K562 (cell line): ENCODE results near the gene GABRD. TPM values are rescaled to one million over a fixed set of nuclear protein-coding genes. Genes with fewer than 3 reads are reported as not detected.

Source experiments
- ATAC-seq: fragments of 200-7000 bp; cut with Tn5 transposase; 3 replicates; pipeline ENCODE4 v1.9.1; 2020; ENCODE audit warnings: moderate library complexity
- BruUV-seq: library from RNA; stranded (reverse); fragments of 400-500 nt; replicated peaks from 2 replicates; lab custom pipeline; 2021; lab: Mats Ljungman, UMichigan
- CTCF ChIA-PET: fragments of 300-600 bp; formaldehyde crosslinking; extraction: SDS; loops from one replicate; lab custom pipeline; 2021; ENCODE audit warnings: low intra/inter-chr PET ratio; lab: Yijun Ruan, JAX
- POLR2A ChIA-PET: fragments of 300-600, 350-650 bp; sonication (Branson Sonifier 250); formaldehyde crosslinking; extraction: SDS; loops from one replicate; lab custom pipeline; 2021; ENCODE audit warnings: antibody characterized with exemption, inconsistent platforms; lab: Yijun Ruan, JAX
- DNase-seq, 4 experiments: peaks; one replicate each; pipeline versions ENCODE4 v3.0.0 to v3.0.0-alpha.2; 2011 to 2018; ENCODE audit warnings: low spot score in 3 of 4, mixed read lengths in 3 of 4; ENCODE audit errors: extremely low read depth in 1 of 4
- FAIRE-seq: peaks from 2 replicates; lab custom pipeline; 2011; peaks lifted over from hg19 to GRCh38; lab: Jason Lieb, UNC
- H2AFZ ChIP-seq: 2 replicates; pipeline ENCODE4 v1.6.0; 2011; ENCODE audit warnings: low read depth, low read length, control low read depth, inconsistent platforms
- H3K27ac ChIP-seq: fragments of 200-600 bp; 3 replicates; pipeline ENCODE4 v1.8.0; 2011; ENCODE audit warnings: low read depth, mild to moderate bottlenecking, control low read depth, inconsistent platforms, low read length, moderate library complexity, mixed read lengths; ENCODE audit errors: extremely low read depth
- H3K27me3 ChIP-seq, 2 experiments: fragments of 300-600 bp in 1 of 2; 2 replicates in 1 of 2; 3 replicates in 1 of 2; pipeline versions ENCODE4 v1.6.0 to v1.8.0; 2011; ENCODE audit warnings: inconsistent platforms in 2 of 2, low read length in 2 of 2, mild to moderate bottlenecking in 1 of 2, mixed read lengths in 1 of 2, moderate library complexity in 1 of 2; ENCODE audit not compliant: control insufficient read depth in 2 of 2, insufficient read depth in 2 of 2
- H3K36me3 ChIP-seq: fragments of 300-600 bp; 3 replicates; pipeline ENCODE4 v1.8.0; 2011; ENCODE audit warnings: mild to moderate bottlenecking, low read length, inconsistent platforms; ENCODE audit not compliant: control insufficient read depth, insufficient read depth
- H3K4me1 ChIP-seq, 2 experiments: fragments of 200-600 bp in 1 of 2; replicated peaks in 1 of 2; 2 replicates in 1 of 2; 3 replicates in 1 of 2; pipeline versions ENCODE4 v1.5.1 to v1.8.0; 2011; ENCODE audit warnings: inconsistent platforms in 2 of 2, low read length in 2 of 2, mild to moderate bottlenecking in 1 of 2, mixed read lengths in 1 of 2, moderate library complexity in 1 of 2; ENCODE audit not compliant: control insufficient read depth in 2 of 2, insufficient read depth in 2 of 2
- H3K4me2 ChIP-seq: 2 replicates; pipeline ENCODE4 v1.6.1; 2011; ENCODE audit warnings: low read length, control low read depth, inconsistent platforms, mixed read lengths; ENCODE audit not compliant: insufficient read depth
- H3K4me3 ChIP-seq: fragments of 200-600 bp; sonication (generic), shearing (Covaris generic); 2 replicates; pipeline ENCODE4 v1.5.1; 2016; ENCODE audit warnings: control low read depth, inconsistent platforms
- H3K79me2 ChIP-seq: fragments of 200-600 bp; 3 replicates; pipeline ENCODE4 v1.8.0; 2011; ENCODE audit warnings: low read length, inconsistent platforms; ENCODE audit not compliant: control insufficient read depth, insufficient read depth
- H3K9ac ChIP-seq, 2 experiments: 2 replicates each; pipeline versions ENCODE4 v1.6.0 to v1.6.1; 2011; ENCODE audit warnings: low read depth in 2 of 2, low read length in 2 of 2, control low read depth in 1 of 2, inconsistent platforms in 1 of 2, mild to moderate bottlenecking in 1 of 2, mixed read lengths in 1 of 2; ENCODE audit not compliant: insufficient read depth in 1 of 2
- H3K9me1 ChIP-seq: one replicate; pipeline ENCODE4 v1.6.0; 2011; ENCODE audit warnings: inconsistent platforms, mild to moderate bottlenecking, low read length, moderate library complexity; ENCODE audit not compliant: control insufficient read depth, insufficient read depth
- H3K9me3 ChIP-seq: replicated peaks from 2 replicates; pipeline ENCODE4 v1.5.1; 2011; ENCODE audit warnings: low read depth, low read length, inconsistent platforms; ENCODE audit not compliant: control insufficient read depth, insufficient read depth
- H4K20me1 ChIP-seq: replicated peaks from 2 replicates; pipeline ENCODE4 v1.6.1; 2011; ENCODE audit warnings: low read length, inconsistent platforms, mixed read lengths; ENCODE audit not compliant: control insufficient read depth, insufficient read depth
- BDP1 ChIP-seq: IDR thresholded peaks from 3 replicates; pipeline ENCODE4 v1.6.1; 2011; ENCODE audit not compliant: insufficient read length, insufficient read depth
- EHMT2 ChIP-seq: fragments of 450-650 bp; IDR thresholded peaks from 2 replicates; pipeline ENCODE4 v1.6.1; 2018; ENCODE audit warnings: antibody characterized with exemption
- GTF2E2 ChIP-seq: fragments of 200-800 bp; sonication (Bioruptor generic); IDR thresholded peaks from 2 replicates; pipeline ENCODE4 v1.6.1; 2016; ENCODE audit warnings: missing genetic modification characterization, missing compliant biosample characterization
- GTF2F1 ChIP-seq: IDR thresholded peaks from 2 replicates; pipeline ENCODE4 v1.6.1; 2011; ENCODE audit warnings: low read depth, low read length, improper control_type of control experiment
- KDM5B ChIP-seq: fragments of 200-600 bp; sonication (generic); IDR thresholded peaks from 2 replicates; pipeline ENCODE4 v1.6.1; 2012; ENCODE audit warnings: low read depth, mild to moderate bottlenecking, moderate library complexity, low read length, control low read depth, inconsistent platforms; ENCODE audit not compliant: insufficient replicate concordance
- NONO ChIP-seq, 2 experiments: fragments of 200-400 bp in 1 of 2; fragments of 450-650 bp in 1 of 2; formaldehyde crosslinking in 1 of 2; IDR thresholded peaks; 2 replicates each; pipeline ENCODE4 v1.6.1; 2017; ENCODE audit warnings: low read depth in 2 of 2, mild to moderate bottlenecking in 2 of 2, moderate library complexity in 2 of 2, low read length in 1 of 2
- POU5F1 ChIP-seq: fragments of 150-350 bp; IDR thresholded peaks from 2 replicates; pipeline ENCODE4 v1.6.1; 2014; ENCODE audit warnings: borderline replicate concordance, low read length, low read depth, mild to moderate bottlenecking; ENCODE audit not compliant: partially characterized antibody
- RFX1 ChIP-seq: fragments of 450-650 bp; IDR thresholded peaks from 2 replicates; pipeline ENCODE4 v1.6.1; 2016; ENCODE audit warnings: mild to moderate bottlenecking, moderate library complexity
- SP2 ChIP-seq: IDR thresholded peaks from 2 replicates; pipeline ENCODE4 v1.6.1; 2011; ENCODE audit warnings: mild to moderate bottlenecking, low read depth, low read length, moderate library complexity; ENCODE audit not compliant: poor library complexity, severe bottlenecking; ENCODE audit errors: extremely low read depth
- TOE1 ChIP-seq, 2 experiments: fragments of 450-650 bp in 1 of 2; sonication (generic) in 1 of 2; formaldehyde crosslinking in 1 of 2; IDR thresholded peaks; 2 replicates each; pipeline versions ENCODE4 v1.7.1 to v1.8.0; 2016 to 2022; ENCODE audit warnings: borderline replicate concordance in 2 of 2, mild to moderate bottlenecking in 2 of 2, antibody characterized with exemption in 1 of 2, inconsistent platforms in 1 of 2, low read depth in 1 of 2, missing genetic modification reagents in 1 of 2, moderate library complexity in 1 of 2
- XRCC3 ChIP-seq: fragments of 450-650 bp; IDR thresholded peaks from 2 replicates; pipeline ENCODE4 v1.6.1; 2017; ENCODE audit warnings: mild to moderate bottlenecking, moderate library complexity
- ZC3H8 ChIP-seq: fragments of 450-650 bp; IDR thresholded peaks from 2 replicates; pipeline ENCODE4 v1.6.1; 2017
- ZNF124 ChIP-seq: sonication (generic); formaldehyde crosslinking; IDR thresholded peaks from 2 replicates; pipeline ENCODE4 v1.8.1; 2022; ENCODE audit warnings: missing genetic modification reagents
- ZNF589 ChIP-seq: fragments of 200-800 bp; sonication (Bioruptor generic); IDR thresholded peaks from 2 replicates; pipeline ENCODE4 v1.6.1; 2016; ENCODE audit warnings: low read depth, missing genetic modification characterization, missing compliant biosample characterization
- WGBS: fragments of 100-300 bp; shearing (Covaris generic); methylation state at CpG from one replicate; pipeline ENCODE4 v1.1.6; 2016; ENCODE audit warnings: low coverage, mixed read lengths; ENCODE audit not compliant: insufficient coverage; ENCODE audit errors: missing lambda C conversion rate; 5-methylcytosine and 5-hydroxymethylcytosine counted together
- in situ Hi-C: fragments of 300-500 bp; cut with MboI; formaldehyde crosslinking; loops from 4 replicates; pipeline ENCODE4 v1.15.0; 2018; ENCODE audit warnings: inconsistent platforms, mixed read lengths
- intact Hi-C: fragments of 100-400 bp; cut with micrococcal nuclease; formaldehyde crosslinking; loops from 2 replicates; pipeline ENCODE4 v1.14.2; 2022
- polyA plus RNA-seq, 8 experiments: library from polyadenylated mRNA; depleted of rRNA in 4 of 8; stranded (reverse) in 5 of 8; unstranded in 3 of 8; fragments of >200 nt; fragmentation: Nextera tagmentation in 2 of 8; fragmentation: Illumina TruSeq in 1 of 8; extraction: Ambion mirVana in 2 of 8; extraction: Trizol in 1 of 8; gene quantifications; 2 replicates each; pipeline versions ENCODE4 v1.2.1 to v1.2.3, GENCODE V29; 2011 to 2014; ENCODE audit warnings: inconsistent platforms in 1 of 8, missing spikeins in 1 of 8
- total RNA-seq, 7 experiments: library from RNA; depleted of rRNA in 6 of 7; stranded (reverse); fragments of >200 nt in 6 of 7; fragmentation: Illumina TruSeq in 2 of 7; extraction: Trizol in 2 of 7; gene quantifications; 2 replicates each; pipeline versions ENCODE4 v1.2.1 to v1.2.3, GENCODE V29; 2011 to 2021; ENCODE audit warnings: low replicate concordance in 1 of 7
- TF ChIP-seq, protein P1 (sequence below): sonication (generic); IDR thresholded peaks from 2 replicates; pipeline ENCODE4 v1.6.1; 2016
- TF ChIP-seq, protein P2 (sequence below): fragments of 450-650 bp; formaldehyde crosslinking; IDR thresholded peaks from 2 replicates; pipeline ENCODE4 v1.4.0; 2020; ENCODE audit warnings: mild to moderate bottlenecking, mixed read lengths
- TF ChIP-seq, protein P3 (sequence below): fragments of 150-350 bp; conservative IDR thresholded peaks from 2 replicates; pipeline ENCODE4 v1.6.1; 2014; ENCODE audit warnings: low read length

Gene GABRD
- total and polyA plus RNA-seq, 9 of the 15 experiments (the other 6 are each of a cell fraction or from before 2014, with no cell fraction given) = 0.07 TPM; not detected in 8

DNA sequence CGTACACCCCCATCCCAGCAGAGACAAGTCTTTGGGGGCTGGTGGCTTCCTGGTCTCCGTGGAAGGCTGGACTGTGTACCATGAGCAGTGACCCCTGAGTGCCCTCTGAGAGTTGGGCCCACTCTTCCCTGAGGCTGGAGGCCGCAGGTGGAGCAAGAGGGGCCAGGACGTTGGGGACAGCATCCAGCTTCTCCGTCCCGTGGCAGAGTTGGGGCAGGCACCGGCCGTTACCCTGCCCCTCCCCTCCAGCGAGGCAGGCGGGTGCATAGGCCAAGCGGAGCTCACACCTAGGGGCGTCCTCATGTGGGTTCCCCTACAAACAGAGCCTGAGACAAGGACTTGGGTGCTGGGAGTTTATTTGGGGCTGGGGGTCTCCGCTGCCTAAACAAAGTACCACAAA lies 14.0 kb downstream of the GABRD start (continued):
- no peak for TF ChIP-seq ZNF589 (CRISPR knock-in tag)
- TF ChIP-seq, protein P1, sequence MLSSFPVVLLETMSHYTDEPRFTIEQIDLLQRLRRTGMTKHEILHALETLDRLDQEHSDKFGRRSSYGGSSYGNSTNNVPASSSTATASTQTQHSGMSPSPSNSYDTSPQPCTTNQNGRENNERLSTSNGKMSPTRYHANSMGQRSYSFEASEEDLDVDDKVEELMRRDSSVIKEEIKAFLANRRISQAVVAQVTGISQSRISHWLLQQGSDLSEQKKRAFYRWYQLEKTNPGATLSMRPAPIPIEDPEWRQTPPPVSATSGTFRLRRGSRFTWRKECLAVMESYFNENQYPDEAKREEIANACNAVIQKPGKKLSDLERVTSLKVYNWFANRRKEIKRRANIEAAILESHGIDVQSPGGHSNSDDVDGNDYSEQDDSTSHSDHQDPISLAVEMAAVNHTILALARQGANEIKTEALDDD = no peak
- no peak for TF ChIP-seq RFX1
- no peak for TF ChIP-seq GTF2F1
- TF ChIP-seq NONO (IDR thresholded peaks at IDR 0.05; ENCODE audit: low read depth in 2 of 2, low read length in 1 of 2) = no peak
- TF ChIP-seq ZC3H8 = no peak

DNA sequence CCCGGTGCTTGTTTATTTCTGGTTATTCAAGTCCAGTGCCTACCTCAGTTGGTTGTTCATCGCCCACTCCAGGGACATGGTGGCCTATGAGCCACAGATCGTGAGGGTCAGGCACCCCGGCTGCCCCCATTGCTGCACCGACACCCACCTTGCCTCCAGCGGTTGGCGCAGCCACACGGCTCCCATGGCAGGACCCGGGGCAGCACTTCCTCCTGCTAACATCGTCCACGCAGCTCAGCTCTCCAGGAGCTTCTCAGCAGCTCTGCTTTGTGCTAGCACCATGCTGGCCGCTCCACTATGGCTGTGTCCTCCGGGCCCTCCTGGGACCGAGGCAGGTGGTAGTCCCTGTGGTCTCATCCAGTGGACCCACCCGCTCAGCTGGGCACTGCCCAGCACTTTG lies 17.1 kb downstream of the GABRD start:
- Histone ChIP-seq H3K9me1 (no peaks in the 10 kb centered on the region), H3K4me2 (no peak overlapping the region), H3K79me2 (no peaks in the 10 kb centered on the region), H3K9me3 (no peaks in the 10 kb centered on the region), H3K27ac (no peak overlapping the region), H4K20me1 (peaks cover 3% of the 10 kb centered on the region), H3K4me3 (no peak overlapping the region), H3K27me3 (peaks cover 70 to 97% of the 10 kb centered on the region in 2 experiments; a peak in 4 of 5 replicates), H3K36me3 (no peaks in the 10 kb centered on the region), H3K9ac (no peak overlapping the region; a peak in 1 of 4 replicates), H3K4me1 (peaks cover 0 to 9% of the 10 kb centered on the region in 2 experiments; a peak in 1 of 5 replicates), H2AFZ (no peak overlapping the region)
- no TSS peak for BruUV-seq
- in situ Hi-C loops (loop anchor here (5.0 kb wide), 1 partner anchor 74 kb away; no protein-coding TSS in a partner anchor), intact Hi-C loops (no loop called here)
- ChIA-PET POLR2A (interaction anchor here (0.5 kb wide), 1 partner anchor 46 kb away, joined by 3 read pairs; no protein-coding TSS in a partner anchor), CTCF (no interaction called here)
- FAIRE-seq (no peak), DNase-seq (no peak), ATAC-seq (no peak)
- WGBS = 1% methylated on average over 15 of the region's 15 CpGs
- TF ChIP-seq XRCC3 (no peak), EHMT2 (no peak), ZNF124 (CRISPR knock-in tag) (no peak), TOE1 (IDR thresholded peaks at IDR 0.05; ENCODE audit: borderline replicate concordance) (no peak), TOE1 (CRISPR knock-in tag; IDR thresholded peaks at IDR 0.05; ENCODE audit: borderline replicate concordance, low read depth) (no peak), SP2 (no peak), BDP1 (no peak), POU5F1 (no peak), KDM5B (no peak), GTF2E2 (no peak)
- TF ChIP-seq, protein P2, sequence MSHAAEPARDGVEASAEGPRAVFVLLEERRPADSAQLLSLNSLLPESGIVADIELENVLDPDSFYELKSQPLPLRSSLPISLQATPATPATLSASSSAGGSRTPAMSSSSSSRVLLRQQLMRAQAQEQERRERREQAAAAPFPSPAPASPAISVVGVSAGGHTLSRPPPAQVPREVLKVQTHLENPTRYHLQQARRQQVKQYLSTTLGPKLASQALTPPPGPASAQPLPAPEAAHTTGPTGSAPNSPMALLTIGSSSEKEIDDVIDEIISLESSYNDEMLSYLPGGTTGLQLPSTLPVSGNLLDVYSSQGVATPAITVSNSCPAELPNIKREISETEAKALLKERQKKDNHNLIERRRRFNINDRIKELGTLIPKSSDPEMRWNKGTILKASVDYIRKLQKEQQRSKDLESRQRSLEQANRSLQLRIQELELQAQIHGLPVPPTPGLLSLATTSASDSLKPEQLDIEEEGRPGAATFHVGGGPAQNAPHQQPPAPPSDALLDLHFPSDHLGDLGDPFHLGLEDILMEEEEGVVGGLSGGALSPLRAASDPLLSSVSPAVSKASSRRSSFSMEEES = no peak
- TF ChIP-seq, protein P3, sequence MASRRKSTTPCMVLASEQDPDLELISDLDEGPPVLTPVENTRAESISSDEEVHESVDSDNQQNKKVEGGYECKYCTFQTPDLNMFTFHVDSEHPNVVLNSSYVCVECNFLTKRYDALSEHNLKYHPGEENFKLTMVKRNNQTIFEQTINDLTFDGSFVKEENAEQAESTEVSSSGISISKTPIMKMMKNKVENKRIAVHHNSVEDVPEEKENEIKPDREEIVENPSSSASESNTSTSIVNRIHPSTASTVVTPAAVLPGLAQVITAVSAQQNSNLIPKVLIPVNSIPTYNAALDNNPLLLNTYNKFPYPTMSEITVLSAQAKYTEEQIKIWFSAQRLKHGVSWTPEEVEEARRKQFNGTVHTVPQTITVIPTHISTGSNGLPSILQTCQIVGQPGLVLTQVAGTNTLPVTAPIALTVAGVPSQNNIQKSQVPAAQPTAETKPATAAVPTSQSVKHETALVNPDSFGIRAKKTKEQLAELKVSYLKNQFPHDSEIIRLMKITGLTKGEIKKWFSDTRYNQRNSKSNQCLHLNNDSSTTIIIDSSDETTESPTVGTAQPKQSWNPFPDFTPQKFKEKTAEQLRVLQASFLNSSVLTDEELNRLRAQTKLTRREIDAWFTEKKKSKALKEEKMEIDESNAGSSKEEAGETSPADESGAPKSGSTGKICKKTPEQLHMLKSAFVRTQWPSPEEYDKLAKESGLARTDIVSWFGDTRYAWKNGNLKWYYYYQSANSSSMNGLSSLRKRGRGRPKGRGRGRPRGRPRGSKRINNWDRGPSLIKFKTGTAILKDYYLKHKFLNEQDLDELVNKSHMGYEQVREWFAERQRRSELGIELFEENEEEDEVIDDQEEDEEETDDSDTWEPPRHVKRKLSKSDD = no peak
